ENCODE results near the gene ECE1.

- no peak for TF ChIP-seq CTCF (conservative IDR thresholded peaks at IDR 0.05 in 1 of 2, IDR thresholded peaks at IDR 0.05 in 1 of 2; ENCODE audit: low read depth in 1 of 2, low read length in 2 of 2)
- TF ChIP-seq EZH2 (IDR thresholded peaks at IDR 0.05; ENCODE audit: low read length, missing control alignments): no peak
Observed at GRCh38 chr1:21329209-21329844, 39.1 kb upstream of the ECE1 start.
